Endothelial cell of umbilical vein (primary cell): Measurements from ENCODE around the gene HECW1. TPM values are rescaled to one million over a fixed set of nuclear protein-coding genes. Genes with fewer than 3 reads are reported as not detected.

ENCODE experiments used
- BruUV-seq: library from RNA; stranded (reverse); fragments of 400-500 nt; replicated peaks from 2 replicates; lab custom pipeline; 2021; lab: Mats Ljungman, UMichigan
- CTCF ChIA-PET: fragments of 300-600, 350-600 bp; sonication (Branson Sonifier 250); formaldehyde crosslinking; loops from one replicate; lab custom pipeline; 2021; ENCODE audit warnings: antibody characterized with exemption, inconsistent platforms; lab: Charles Lee
- POLR2A ChIA-PET: fragments of 300-600, 350-600 bp; sonication (Branson Sonifier 250); formaldehyde crosslinking; loops from one replicate; lab custom pipeline; 2021; ENCODE audit warnings: antibody characterized with exemption, inconsistent platforms; lab: Charles Lee
- DNase-seq: peaks from one replicate; pipeline ENCODE4 v3.0.0-alpha.2; 2011; ENCODE audit warnings: low read depth, low spot score
- FAIRE-seq: peaks from 2 replicates; lab custom pipeline; 2011; peaks lifted over from hg19 to GRCh38; lab: Jason Lieb, UNC
- H2AFZ ChIP-seq: 2 replicates; pipeline ENCODE4 v1.6.0; 2012; ENCODE audit warnings: low read depth, low read length, control low read depth, inconsistent platforms
- H3K27ac ChIP-seq: 2 replicates; pipeline ENCODE4 v1.5.1; 2011; ENCODE audit warnings: low read depth, mild to moderate bottlenecking, control low read depth, low read length, moderate library complexity; ENCODE audit not compliant: insufficient read depth
- H3K27me3 ChIP-seq, 2 experiments: 2 replicates each; pipeline versions ENCODE4 v1.6.0 to v1.6.1; 2011; ENCODE audit warnings: low read length in 2 of 2, mixed read lengths in 1 of 2; ENCODE audit not compliant: control insufficient read depth in 2 of 2, insufficient read depth in 2 of 2
- H3K36me3 ChIP-seq, 2 experiments: 2 replicates in 1 of 2; 3 replicates in 1 of 2; pipeline ENCODE4 v1.5.1; 2011; ENCODE audit warnings: low read length in 2 of 2, mild to moderate bottlenecking in 1 of 2, moderate library complexity in 1 of 2; ENCODE audit not compliant: control insufficient read depth in 2 of 2, insufficient read depth in 2 of 2; ENCODE audit errors: extremely low read depth in 1 of 2
- H3K4me1 ChIP-seq: 3 replicates; pipeline ENCODE4 v1.5.1; 2011; ENCODE audit warnings: mild to moderate bottlenecking, low read length; ENCODE audit not compliant: control insufficient read depth, insufficient read depth; ENCODE audit errors: extremely low read depth
- H3K4me2 ChIP-seq: 2 replicates; pipeline ENCODE4 v1.6.1; 2011; ENCODE audit warnings: low read length, control low read depth, mixed read lengths; ENCODE audit not compliant: insufficient read depth
- H3K4me3 ChIP-seq, 3 experiments: fragments of 200-600 bp in 1 of 3; sonication (generic), shearing (Covaris generic) in 1 of 3; replicated peaks in 1 of 3; 2 replicates each; pipeline ENCODE4 v1.5.1; 2011 to 2016; ENCODE audit warnings: control low read depth in 3 of 3, low read length in 3 of 3, mild to moderate bottlenecking in 2 of 3, inconsistent platforms in 1 of 3, low read depth in 1 of 3, moderate library complexity in 1 of 3; ENCODE audit not compliant: insufficient read depth in 1 of 3
- H3K79me2 ChIP-seq: 2 replicates; pipeline ENCODE4 v1.6.0; 2012; ENCODE audit warnings: low read length, inconsistent platforms; ENCODE audit not compliant: control insufficient read depth, insufficient read depth
- H3K9ac ChIP-seq: replicated peaks from 2 replicates; pipeline ENCODE3; 2011; ENCODE audit warnings: low read length, control low read depth; ENCODE audit not compliant: insufficient read depth; ENCODE audit errors: extremely low read depth
- H3K9me1 ChIP-seq: replicated peaks from 3 replicates; pipeline ENCODE4 v1.6.0; 2011; ENCODE audit warnings: mild to moderate bottlenecking, low read length; ENCODE audit not compliant: control insufficient read depth, insufficient read depth; ENCODE audit errors: extremely low read depth
- H3K9me3 ChIP-seq: replicated peaks from 2 replicates; pipeline ENCODE4 v1.5.1; 2012; ENCODE audit warnings: low read length, inconsistent platforms; ENCODE audit not compliant: control insufficient read depth, insufficient read depth
- H4K20me1 ChIP-seq: replicated peaks from 2 replicates; pipeline ENCODE3; 2011; ENCODE audit warnings: mild to moderate bottlenecking, low read length; ENCODE audit not compliant: control insufficient read depth, insufficient read depth; ENCODE audit errors: extremely low read depth
- CTCF ChIP-seq, 2 donors: IDR thresholded peaks; 1 replicate in 1 of 2; 2 replicates in 1 of 2; pipeline ENCODE4 v1.5.1; 2011; ENCODE audit warnings: low read length in 2 of 2, mild to moderate bottlenecking in 2 of 2, moderate library complexity in 2 of 2, control low read depth in 1 of 2, inconsistent platforms in 1 of 2, low read depth in 1 of 2; ENCODE audit not compliant: insufficient read depth in 1 of 2; ENCODE audit errors: extremely low read depth in 1 of 2
- EZH2 ChIP-seq: IDR thresholded peaks from 2 replicates; pipeline ENCODE4 v1.6.1; 2012; ENCODE audit warnings: borderline replicate concordance, low read depth, mild to moderate bottlenecking, moderate library complexity, low read length, inconsistent platforms; ENCODE audit not compliant: severe bottlenecking
- FOS ChIP-seq: IDR thresholded peaks from 2 replicates; pipeline ENCODE4 v1.6.1; 2011; ENCODE audit warnings: mild to moderate bottlenecking, low read length, moderate library complexity, borderline replicate concordance; ENCODE audit not compliant: insufficient read depth
- GATA2 ChIP-seq: IDR thresholded peaks from 2 replicates; pipeline ENCODE4 v1.7.0; 2011; ENCODE audit warnings: low read depth, mild to moderate bottlenecking, moderate library complexity, mixed read lengths, low read length; ENCODE audit not compliant: insufficient read length, insufficient read depth
- JUN ChIP-seq: IDR thresholded peaks from 2 replicates; pipeline ENCODE4 v1.6.1; 2011; ENCODE audit warnings: borderline replicate concordance, low read depth; ENCODE audit not compliant: insufficient read length, insufficient read depth
- MAX ChIP-seq: IDR thresholded peaks from 2 replicates; pipeline ENCODE4 v1.6.1; 2011; ENCODE audit not compliant: insufficient read depth, insufficient read length
- MYC ChIP-seq: IDR thresholded peaks from one replicate; pipeline ENCODE4 v1.6.1; 2011; ENCODE audit warnings: mild to moderate bottlenecking, low read depth, low read length
- POLR2A ChIP-seq: IDR thresholded peaks from 2 replicates; pipeline ENCODE4 v1.6.1; 2012; ENCODE audit warnings: low read depth, mild to moderate bottlenecking, control low read depth, low read length
- POLR2AphosphoS5 ChIP-seq: IDR thresholded peaks from 2 replicates; pipeline ENCODE4 v1.6.1; 2012; ENCODE audit warnings: low read depth, mild to moderate bottlenecking, control low read depth, low read length, moderate library complexity; ENCODE audit not compliant: insufficient read depth
- dilution Hi-C: fragments of 300-500 bp; cut with MboI; formaldehyde crosslinking; loops from one replicate; pipeline ENCODE4 v1.15.0; 2019; ENCODE audit warnings: low sequenced_read_pairs; ENCODE audit not compliant: extremely low pct_ligation_motif_present
- intact Hi-C: fragments of 100-400 bp; cut with micrococcal nuclease; formaldehyde crosslinking; loops from one replicate; pipeline ENCODE4 v1.10.0; 2022
- polyA plus RNA-seq, 4 experiments: library from polyadenylated mRNA; depleted of rRNA in 3 of 4; stranded (reverse) in 3 of 4; unstranded in 1 of 4; fragments of >200 nt; gene quantifications; 2 replicates each; pipeline versions ENCODE4 v1.2.1 to v1.2.3, GENCODE V29; 2011 to 2012; ENCODE audit warnings: missing spikeins in 1 of 4
- total RNA-seq: library from RNA; stranded (reverse); gene quantifications from 2 replicates; pipeline ENCODE4 v1.2.3, GENCODE V29; 2021

The HECW1 gene
- total and polyA plus RNA-seq, 2 donors (not counting 3 experiments of a cell fraction or from before 2014, with no cell fraction given), result not detected

- FAIRE-seq (no peak), DNase-seq (no peak)
- no peaks in the 10 kb centered on the region for H3K27me3 ChIP-seq
- no peaks in the 10 kb centered on the region for H3K9me1 ChIP-seq
- H2AFZ ChIP-seq, result no peak overlapping the region
- no peak overlapping the region for H3K4me2 ChIP-seq
- intact Hi-C loops, result no loop called here
- no peaks in the 10 kb centered on the region for H3K4me1 ChIP-seq
- no TSS peak for BruUV-seq
- H4K20me1 ChIP-seq, result no peaks in the 10 kb centered on the region
- dilution Hi-C loops, result no loop called here
- no peak overlapping the region for H3K4me3 ChIP-seq
- TF ChIP-seq POLR2A (no peak), GATA2 (no peak), POLR2AphosphoS5 (no peak), EZH2 (no peak), FOS (no peak), MYC (no peak), CTCF (IDR thresholded peaks at IDR 0.05; ENCODE audit: extremely low read depth in 1 of 2, insufficient read depth in 1 of 2, low read depth in 1 of 2, low read length in 2 of 2) (no peak), JUN (no peak), MAX (no peak)
- no peaks in the 10 kb centered on the region for H3K36me3 ChIP-seq
- no peaks in the 10 kb centered on the region for H3K9me3 ChIP-seq
- POLR2A ChIA-PET, result no interaction called here
- no peak overlapping the region for H3K9ac ChIP-seq
- CTCF ChIA-PET, result no interaction called here
- no peaks in the 10 kb centered on the region for H3K79me2 ChIP-seq
- no peak overlapping the region for H3K27ac ChIP-seq
Measured at GRCh38 chr7:43351683-43352082, 239.2 kb downstream of the HECW1 start.
